BLaER1 treated with 17β-estradiol and CSF1 and Interleukin-3, amounts not matched to agents 10 nM and 100 nM (cell line): Measurements from ENCODE around the gene PDE4B.

Source experiments
- H3K27ac ChIP-seq, 11 experiments: shearing (Covaris generic); formaldehyde crosslinking; 2 replicates each; pipeline ENCODE4 v1.8.1; 2022
- H3K27me3 ChIP-seq, 11 experiments: shearing (Covaris generic); formaldehyde crosslinking; 2 replicates each; pipeline ENCODE4 v1.8.1; 2022
- H3K36me3 ChIP-seq, 11 experiments: shearing (Covaris generic); formaldehyde crosslinking; 2 replicates each; pipeline ENCODE4 v1.8.1; 2022
- H3K4me1 ChIP-seq, 10 experiments: shearing (Covaris generic); formaldehyde crosslinking; 2 replicates each; pipeline ENCODE4 v1.8.1; 2022
- H3K4me2 ChIP-seq, 11 experiments: shearing (Covaris generic); formaldehyde crosslinking; 2 replicates each; pipeline ENCODE4 v1.8.1; 2022
- H3K4me3 ChIP-seq, 10 experiments: shearing (Covaris generic); formaldehyde crosslinking; 2 replicates each; pipeline ENCODE4 v1.8.1; 2022
- H3K9ac ChIP-seq, 11 experiments: shearing (Covaris generic); formaldehyde crosslinking; 2 replicates each; pipeline ENCODE4 v1.8.1; 2022
- H3K9me3 ChIP-seq, 11 experiments: shearing (Covaris generic); formaldehyde crosslinking; replicated peaks in 1 of 11; 2 replicates each; pipeline ENCODE4 v1.8.1; 2022
- H4K20me1 ChIP-seq, 11 experiments: shearing (Covaris generic); formaldehyde crosslinking; 2 replicates each; pipeline ENCODE4 v1.8.1; 2022
- Cebpa-rat ChIP-seq, 11 experiments: shearing (Covaris generic); IDR thresholded peaks; 2 replicates each; pipeline ENCODE4 v1.8.1; 2022

Gene PDE4B

DNA sequence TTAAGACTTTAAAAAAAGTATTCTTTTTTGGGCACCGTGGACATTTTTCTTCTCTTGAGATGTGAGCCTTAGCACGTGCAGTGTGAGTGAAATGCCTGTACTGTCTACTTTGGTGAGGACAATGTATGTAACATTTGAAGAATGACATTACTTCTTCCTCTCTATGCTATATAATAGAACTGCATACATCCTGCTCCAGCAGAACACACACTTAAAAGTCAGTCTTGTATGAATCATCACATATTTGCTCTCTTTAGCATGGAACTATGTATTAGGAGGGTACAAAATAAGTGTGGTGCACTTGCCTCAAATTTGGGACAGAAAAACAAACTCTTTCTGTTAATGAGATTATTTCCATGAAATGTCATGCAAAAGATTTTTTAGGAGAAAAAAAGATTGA, 382.9 kb downstream of the PDE4B start:
- H3K36me3 ChIP-seq, result no peaks in the 10 kb centered on the region
- H3K27ac ChIP-seq, result no peak overlapping the region
- no peak for TF ChIP-seq Cebpa-rat (IDR thresholded peaks at IDR 0.05)
- H3K27me3 ChIP-seq, result no peaks in the 10 kb centered on the region
- H3K9ac ChIP-seq, result no peak overlapping the region
- H3K4me3 ChIP-seq, result no peak overlapping the region
- no peaks in the 10 kb centered on the region; a peak in 1 of 22 replicates for H3K9me3 ChIP-seq
- no peaks in the 10 kb centered on the region for H4K20me1 ChIP-seq
- H3K4me2 ChIP-seq, result no peak overlapping the region
- H3K4me1 ChIP-seq, result no peaks in the 10 kb centered on the region

DNA sequence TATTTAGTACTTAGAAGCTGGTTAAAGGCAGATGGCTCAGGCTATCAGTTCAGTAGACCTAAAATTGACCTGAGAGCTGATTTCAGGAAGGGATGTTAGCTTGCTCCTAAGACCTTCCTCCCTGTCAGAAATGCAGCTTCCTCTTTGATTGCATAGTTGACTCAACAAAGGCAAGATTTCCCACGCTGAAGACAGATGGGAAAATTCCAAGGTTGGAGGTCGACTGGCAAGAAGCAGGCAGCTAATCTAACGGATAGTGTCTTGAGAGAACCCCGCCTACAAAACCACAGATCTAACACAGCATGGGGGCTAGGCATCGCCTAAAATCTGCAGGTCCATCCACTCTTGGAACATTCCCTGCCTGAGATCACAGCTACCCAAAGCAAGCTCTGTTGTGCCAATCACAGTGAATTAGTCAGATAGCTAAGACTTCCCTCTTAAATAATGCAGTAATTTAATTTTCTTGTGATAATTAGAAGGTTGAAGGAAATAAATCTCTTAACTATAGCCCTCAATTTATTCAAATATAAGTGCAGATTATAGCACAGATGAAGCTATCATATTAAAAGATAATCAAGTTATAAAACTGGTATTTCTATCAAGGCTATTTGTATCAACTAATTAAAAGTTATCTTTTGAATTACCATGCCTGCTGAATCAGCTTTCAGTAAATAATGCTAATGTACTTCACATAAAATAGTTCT, 383.5 kb downstream of the PDE4B start:
- H3K9ac ChIP-seq, result no peak overlapping the region
- H3K9me3 ChIP-seq, result no peaks in the 10 kb centered on the region; a peak in 1 of 22 replicates
- no peak for TF ChIP-seq Cebpa-rat (IDR thresholded peaks at IDR 0.05)
- no peaks in the 10 kb centered on the region for H3K36me3 ChIP-seq
- no peaks in the 10 kb centered on the region for H3K27me3 ChIP-seq
- H3K4me1 ChIP-seq, result no peaks in the 10 kb centered on the region
- H4K20me1 ChIP-seq, result no peaks in the 10 kb centered on the region
- H3K27ac ChIP-seq, result no peak overlapping the region
- no peak overlapping the region for H3K4me3 ChIP-seq
- H3K4me2 ChIP-seq, result no peak overlapping the region

DNA sequence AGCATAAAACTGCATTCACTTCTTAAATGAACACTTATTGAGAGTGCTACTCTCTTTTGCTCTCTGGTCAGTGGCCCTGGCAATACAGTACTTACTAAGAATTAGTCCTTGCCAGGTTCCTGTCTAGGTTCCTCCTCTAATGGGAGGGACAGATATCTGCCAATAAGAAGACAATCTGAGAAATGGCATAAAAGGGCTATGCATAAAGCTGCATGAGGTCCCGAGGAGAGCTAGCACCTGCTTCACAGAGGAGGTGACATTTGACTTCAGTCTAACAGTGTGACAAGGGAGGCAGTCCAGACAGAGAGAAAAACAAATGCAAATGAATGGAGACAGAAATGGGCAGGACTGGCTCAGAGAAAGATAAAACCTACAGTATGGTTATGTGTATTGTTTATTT, 384.1 kb downstream of the PDE4B start:
- Histone ChIP-seq H4K20me1 (no peaks in the 10 kb centered on the region), H3K4me2 (no peak overlapping the region), H3K4me1 (peaks cover 0 to 3% (median 0%) of the 10 kb centered on the region in 10 experiments; a peak in 2 of 20 replicates), H3K36me3 (no peaks in the 10 kb centered on the region), H3K27ac (no peak overlapping the region), H3K9ac (no peak overlapping the region), H3K9me3 (no peaks in the 10 kb centered on the region; a peak in 1 of 22 replicates), H3K27me3 (no peaks in the 10 kb centered on the region), H3K4me3 (no peak overlapping the region)
- TF ChIP-seq Cebpa-rat (IDR thresholded peaks at IDR 0.05), result no peak

DNA sequence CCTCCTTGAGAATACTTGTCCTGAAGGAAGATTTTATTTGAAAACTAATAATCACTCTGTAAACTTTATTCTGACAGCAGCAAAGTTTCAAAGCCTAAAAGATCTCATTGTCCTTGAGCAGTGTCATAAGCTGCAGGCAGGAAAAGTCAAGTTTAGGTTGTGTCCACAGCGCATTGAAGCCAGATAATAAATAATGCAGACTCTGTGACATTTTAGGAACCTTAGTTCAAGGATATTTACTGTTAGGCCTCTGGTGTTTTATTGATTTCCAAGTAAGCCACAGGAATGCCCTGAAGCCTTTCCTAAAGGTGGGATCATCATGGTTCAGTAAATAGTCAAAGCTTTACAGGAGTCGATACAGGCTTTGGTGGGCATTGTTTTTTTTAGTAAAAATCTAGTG, 384.8 kb downstream of the PDE4B start:
- TF ChIP-seq Cebpa-rat (IDR thresholded peaks at IDR 0.05), result no peak
- Histone ChIP-seq H3K4me1 (peaks cover 0 to 10% (median under 1%) of the 10 kb centered on the region in 10 experiments; a peak in 7 of 20 replicates), H3K27ac (no peak overlapping the region), H3K9me3 (no peaks in the 10 kb centered on the region; a peak in 1 of 22 replicates), H3K36me3 (no peaks in the 10 kb centered on the region), H4K20me1 (no peaks in the 10 kb centered on the region), H3K4me3 (no peak overlapping the region), H3K4me2 (no peak overlapping the region), H3K27me3 (no peaks in the 10 kb centered on the region), H3K9ac (no peak overlapping the region)

DNA sequence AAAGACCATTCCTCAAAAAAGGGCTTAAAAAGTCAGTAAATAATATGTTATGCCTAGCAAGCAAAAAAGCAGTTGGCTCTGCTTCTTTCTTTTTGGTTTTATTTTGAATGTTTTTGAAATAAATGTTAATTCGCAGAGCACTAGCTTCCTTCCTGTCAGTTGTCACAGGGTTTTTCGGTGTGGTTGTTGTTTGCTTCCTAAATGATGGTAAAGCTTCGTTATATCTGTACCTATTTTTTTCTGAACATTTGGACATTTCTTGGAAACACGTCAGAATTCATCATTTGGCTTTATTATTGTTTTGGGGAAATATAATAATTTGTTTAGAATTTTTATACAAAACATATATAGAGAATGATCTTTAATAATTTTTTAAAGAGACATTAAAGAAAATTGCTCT, 389.3 kb downstream of the PDE4B start:
- H3K4me3 ChIP-seq, result no peak overlapping the region
- no peaks in the 10 kb centered on the region for H4K20me1 ChIP-seq
- no peaks in the 10 kb centered on the region for H3K9me3 ChIP-seq
- no peak for TF ChIP-seq Cebpa-rat (IDR thresholded peaks at IDR 0.05)
- no peak overlapping the region for H3K27ac ChIP-seq
- H3K4me1 ChIP-seq, result peaks cover 0 to 14% (median 3%) of the 10 kb centered on the region in 10 experiments; a peak in 7 of 20 replicates
- H3K9ac ChIP-seq, result no peak overlapping the region
- no peaks in the 10 kb centered on the region for H3K27me3 ChIP-seq
- no peaks in the 10 kb centered on the region for H3K36me3 ChIP-seq
- H3K4me2 ChIP-seq, result peak overlapping the region in 5 of 11 experiments; percentile 17 to 38 (median 19); a peak in 5 of 22 replicates

DNA sequence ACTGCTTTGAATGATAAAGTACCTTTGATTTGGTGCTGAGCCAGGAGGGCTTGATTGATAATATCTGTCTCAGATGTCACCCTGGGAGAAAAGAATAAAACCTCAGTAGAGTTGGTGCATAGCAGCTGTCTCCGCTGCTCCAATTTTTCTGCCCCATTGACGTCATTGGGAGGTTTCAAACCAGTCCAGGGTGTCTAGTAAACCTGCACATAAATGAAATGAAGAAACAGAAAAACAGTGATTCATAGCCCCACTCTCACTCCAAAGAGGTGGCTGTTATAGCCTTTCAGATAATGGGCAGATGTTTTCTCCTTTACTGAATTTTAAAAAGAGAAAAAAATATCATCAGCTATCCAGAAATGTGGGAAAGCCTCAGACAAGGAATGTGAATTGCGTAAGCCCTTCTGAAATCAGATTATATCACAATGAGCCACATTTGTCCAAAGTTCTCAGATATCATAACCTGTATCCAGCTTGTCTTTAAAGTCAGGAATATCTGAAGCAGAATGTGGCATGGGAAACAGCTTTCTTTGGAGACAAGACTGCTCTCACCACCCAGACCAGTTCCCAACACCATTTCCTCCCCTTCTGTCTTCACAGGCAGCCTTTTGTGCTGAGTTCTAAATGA, 390.0 kb downstream of the PDE4B start:
- TF ChIP-seq Cebpa-rat (IDR thresholded peaks at IDR 0.05), result no peak
- H3K9ac ChIP-seq, result no peak overlapping the region
- no peaks in the 10 kb centered on the region for H4K20me1 ChIP-seq
- H3K27me3 ChIP-seq, result no peaks in the 10 kb centered on the region
- H3K4me2 ChIP-seq, result peak overlapping the region in 3 of 11 experiments; percentile 6 to 38 (median 8); a peak in 5 of 22 replicates
- no peaks in the 10 kb centered on the region for H3K9me3 ChIP-seq
- no peaks in the 10 kb centered on the region for H3K36me3 ChIP-seq
- no peak overlapping the region for H3K4me3 ChIP-seq
- no peak overlapping the region for H3K27ac ChIP-seq
- peaks cover 0 to 14% (median 3%) of the 10 kb centered on the region in 10 experiments; a peak in 7 of 20 replicates for H3K4me1 ChIP-seq

DNA sequence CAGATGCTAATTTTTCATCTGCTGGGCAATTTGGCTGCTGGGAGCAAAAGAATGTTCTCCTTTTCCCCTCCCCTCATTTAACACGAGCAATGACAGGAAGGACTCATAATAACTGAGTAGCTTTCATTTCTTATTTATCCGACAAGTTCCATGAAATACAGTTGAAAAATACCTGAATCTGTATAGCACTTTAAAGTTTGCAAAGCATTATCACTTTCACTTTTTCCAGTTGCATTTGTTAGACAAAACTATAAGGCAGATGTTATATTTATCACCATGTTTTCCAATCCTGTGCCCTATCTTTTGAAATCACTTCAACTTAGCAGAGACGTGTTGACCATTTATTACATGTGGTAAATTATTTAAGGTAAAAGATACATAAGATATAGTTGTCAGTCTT, 390.7 kb downstream of the PDE4B start:
- Histone ChIP-seq H3K9ac (no peak overlapping the region), H3K4me1 (peaks cover 0 to 14% (median 3%) of the 10 kb centered on the region in 10 experiments; a peak in 7 of 20 replicates), H3K9me3 (no peaks in the 10 kb centered on the region), H3K27ac (no peak overlapping the region), H4K20me1 (no peaks in the 10 kb centered on the region), H3K4me2 (no peak overlapping the region), H3K4me3 (no peak overlapping the region), H3K27me3 (no peaks in the 10 kb centered on the region), H3K36me3 (no peaks in the 10 kb centered on the region)
- no peak for TF ChIP-seq Cebpa-rat (IDR thresholded peaks at IDR 0.05)

DNA sequence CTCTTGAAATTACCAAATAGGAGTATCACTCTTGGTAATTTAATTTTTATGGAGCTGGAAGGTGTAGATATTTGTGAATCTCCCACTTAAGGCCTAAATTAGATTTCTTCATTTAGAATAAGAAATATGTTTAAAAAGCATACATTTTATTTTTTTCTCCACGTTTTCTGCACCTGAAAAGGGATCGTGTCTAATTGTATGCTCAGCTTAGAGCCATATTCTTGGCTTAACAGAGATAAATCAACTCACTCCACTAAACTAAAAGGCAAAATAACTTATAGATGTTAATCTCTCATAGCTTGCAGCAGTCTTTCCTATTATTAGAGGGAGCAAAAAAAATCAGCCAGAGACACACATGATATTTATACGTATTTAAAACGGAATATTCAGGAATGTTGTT, 404.4 kb downstream of the PDE4B start:
- H3K4me1 ChIP-seq, result no peaks in the 10 kb centered on the region
- no peak for TF ChIP-seq Cebpa-rat (IDR thresholded peaks at IDR 0.05)
- H3K9me3 ChIP-seq, result no peaks in the 10 kb centered on the region
- no peaks in the 10 kb centered on the region for H4K20me1 ChIP-seq
- no peaks in the 10 kb centered on the region for H3K36me3 ChIP-seq
- H3K27me3 ChIP-seq, result no peaks in the 10 kb centered on the region
- H3K4me2 ChIP-seq, result no peak overlapping the region
- no peak overlapping the region for H3K9ac ChIP-seq
- no peak overlapping the region for H3K4me3 ChIP-seq
- H3K27ac ChIP-seq, result no peak overlapping the region

DNA sequence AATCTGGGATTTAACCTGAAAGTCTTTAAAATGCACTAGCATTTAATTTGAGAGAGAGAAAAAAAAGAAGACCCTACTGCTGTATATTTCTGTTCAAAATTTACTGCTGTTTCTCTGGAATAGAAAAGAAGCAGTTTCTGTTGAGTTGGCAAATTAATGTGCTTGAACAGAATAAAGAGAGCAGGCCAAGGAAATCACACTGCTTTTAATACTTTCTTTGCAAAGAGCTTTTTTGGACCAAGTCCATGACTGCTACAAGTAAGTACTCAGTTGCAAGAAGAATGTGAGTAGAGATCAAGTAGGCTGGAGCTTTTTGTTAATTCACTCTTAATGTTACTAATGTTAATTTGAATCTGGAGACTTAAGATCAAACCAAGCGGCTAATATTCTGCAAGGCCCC, 405.1 kb downstream of the PDE4B start:
- no peak overlapping the region for H3K4me3 ChIP-seq
- H3K9me3 ChIP-seq, result no peaks in the 10 kb centered on the region
- no peak overlapping the region for H3K9ac ChIP-seq
- no peak overlapping the region for H3K4me2 ChIP-seq
- H3K36me3 ChIP-seq, result no peaks in the 10 kb centered on the region
- no peak for TF ChIP-seq Cebpa-rat (IDR thresholded peaks at IDR 0.05)
- no peaks in the 10 kb centered on the region for H4K20me1 ChIP-seq
- H3K4me1 ChIP-seq, result no peaks in the 10 kb centered on the region
- no peaks in the 10 kb centered on the region for H3K27me3 ChIP-seq
- H3K27ac ChIP-seq, result no peak overlapping the region
